ENCODE measurements around the gene SARS1.

SARS1 gene

DNA sequence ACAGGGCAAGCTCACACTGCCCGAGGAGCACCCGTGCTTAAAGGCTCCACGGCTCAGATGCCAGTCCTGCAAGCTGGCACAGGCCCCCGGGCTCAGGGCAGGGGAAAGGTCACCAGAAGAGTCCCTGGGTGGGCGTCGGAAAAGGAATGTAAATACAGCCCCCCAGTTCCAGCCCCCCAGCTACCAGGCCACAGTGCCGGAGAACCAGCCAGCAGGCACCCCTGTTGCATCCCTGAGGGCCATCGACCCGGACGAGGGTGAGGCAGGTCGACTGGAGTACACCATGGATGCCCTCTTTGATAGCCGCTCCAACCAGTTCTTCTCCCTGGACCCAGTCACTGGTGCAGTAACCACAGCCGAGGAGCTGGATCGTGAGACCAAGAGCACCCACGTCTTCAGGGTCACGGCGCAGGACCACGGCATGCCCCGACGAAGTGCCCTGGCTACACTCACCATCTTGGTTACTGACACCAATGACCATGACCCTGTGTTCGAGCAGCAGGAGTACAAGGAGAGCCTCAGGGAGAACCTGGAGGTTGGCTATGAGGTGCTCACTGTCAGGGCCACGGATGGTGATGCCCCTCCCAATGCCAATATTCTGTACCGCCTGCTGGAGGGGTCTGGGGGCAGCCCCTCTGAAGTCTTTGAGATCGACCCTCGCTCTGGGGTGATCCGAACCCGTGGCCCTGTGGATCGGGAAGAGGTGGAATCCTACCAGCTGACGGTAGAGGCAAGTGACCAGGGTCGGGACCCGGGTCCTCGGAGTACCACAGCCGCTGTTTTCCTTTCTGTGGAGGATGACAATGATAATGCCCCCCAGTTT lies 36.9 kb downstream of the SARS1 start:
- DNase-seq (ENCODE audit: low spot score), result no peak

DNA sequence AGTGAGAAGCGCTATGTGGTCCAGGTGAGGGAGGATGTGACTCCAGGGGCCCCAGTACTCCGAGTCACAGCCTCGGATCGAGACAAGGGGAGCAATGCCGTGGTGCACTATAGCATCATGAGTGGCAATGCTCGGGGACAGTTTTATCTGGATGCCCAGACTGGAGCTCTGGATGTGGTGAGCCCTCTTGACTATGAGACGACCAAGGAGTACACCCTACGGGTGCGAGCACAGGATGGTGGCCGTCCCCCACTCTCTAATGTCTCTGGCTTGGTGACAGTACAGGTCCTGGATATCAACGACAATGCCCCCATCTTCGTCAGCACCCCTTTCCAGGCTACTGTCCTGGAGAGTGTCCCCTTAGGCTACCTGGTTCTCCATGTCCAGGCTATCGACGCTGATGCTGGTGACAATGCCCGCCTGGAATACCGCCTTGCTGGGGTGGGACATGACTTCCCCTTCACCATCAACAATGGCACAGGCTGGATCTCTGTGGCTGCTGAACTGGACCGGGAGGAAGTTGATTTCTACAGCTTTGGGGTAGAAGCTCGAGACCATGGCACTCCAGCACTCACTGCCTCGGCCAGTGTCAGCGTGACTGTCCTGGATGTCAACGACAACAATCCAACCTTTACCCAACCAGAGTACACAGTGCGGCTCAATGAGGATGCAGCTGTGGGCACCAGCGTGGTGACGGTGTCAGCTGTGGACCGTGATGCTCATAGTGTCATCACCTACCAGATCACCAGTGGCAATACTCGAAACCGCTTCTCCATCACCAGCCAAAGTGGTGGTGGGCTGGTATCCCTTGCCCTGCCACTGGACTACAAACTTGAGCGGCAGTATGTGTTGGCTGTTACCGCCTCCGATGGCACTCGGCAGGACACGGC lies 37.8 kb downstream of the SARS1 start:
- no peak for DNase-seq (ENCODE audit: low spot score)

DNA sequence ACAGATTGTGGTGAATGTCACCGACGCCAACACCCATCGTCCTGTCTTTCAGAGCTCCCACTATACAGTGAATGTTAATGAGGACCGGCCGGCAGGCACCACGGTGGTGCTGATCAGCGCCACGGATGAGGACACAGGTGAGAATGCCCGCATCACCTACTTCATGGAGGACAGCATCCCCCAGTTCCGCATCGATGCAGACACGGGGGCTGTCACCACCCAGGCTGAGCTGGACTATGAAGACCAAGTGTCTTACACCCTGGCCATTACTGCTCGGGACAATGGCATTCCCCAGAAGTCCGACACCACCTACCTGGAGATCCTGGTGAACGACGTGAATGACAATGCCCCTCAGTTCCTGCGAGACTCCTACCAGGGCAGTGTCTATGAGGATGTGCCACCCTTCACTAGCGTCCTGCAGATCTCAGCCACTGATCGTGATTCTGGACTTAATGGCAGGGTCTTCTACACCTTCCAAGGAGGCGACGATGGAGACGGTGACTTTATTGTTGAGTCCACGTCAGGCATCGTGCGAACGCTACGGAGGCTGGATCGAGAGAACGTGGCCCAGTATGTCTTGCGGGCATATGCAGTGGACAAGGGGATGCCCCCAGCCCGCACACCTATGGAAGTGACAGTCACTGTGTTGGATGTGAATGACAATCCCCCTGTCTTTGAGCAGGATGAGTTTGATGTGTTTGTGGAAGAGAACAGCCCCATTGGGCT lies 38.6 kb downstream of the SARS1 start:
- DNase-seq (ENCODE audit: low spot score), result no peak

GRCh38 chr1:109252893-109253802 lies 39.4 kb downstream of the SARS1 start:
- DNase-seq (ENCODE audit: low spot score), result no peak

- DNase-seq (ENCODE audit: low spot score), result no peak
These were observed 40.3 kb downstream of the SARS1 start for GRCh38 chr1:109253803-109254620.

- DNase-seq (ENCODE audit: low spot score), result no peak
These were observed 40.9 kb downstream of the SARS1 start for GRCh38 chr1:109254621-109255096.

DNA sequence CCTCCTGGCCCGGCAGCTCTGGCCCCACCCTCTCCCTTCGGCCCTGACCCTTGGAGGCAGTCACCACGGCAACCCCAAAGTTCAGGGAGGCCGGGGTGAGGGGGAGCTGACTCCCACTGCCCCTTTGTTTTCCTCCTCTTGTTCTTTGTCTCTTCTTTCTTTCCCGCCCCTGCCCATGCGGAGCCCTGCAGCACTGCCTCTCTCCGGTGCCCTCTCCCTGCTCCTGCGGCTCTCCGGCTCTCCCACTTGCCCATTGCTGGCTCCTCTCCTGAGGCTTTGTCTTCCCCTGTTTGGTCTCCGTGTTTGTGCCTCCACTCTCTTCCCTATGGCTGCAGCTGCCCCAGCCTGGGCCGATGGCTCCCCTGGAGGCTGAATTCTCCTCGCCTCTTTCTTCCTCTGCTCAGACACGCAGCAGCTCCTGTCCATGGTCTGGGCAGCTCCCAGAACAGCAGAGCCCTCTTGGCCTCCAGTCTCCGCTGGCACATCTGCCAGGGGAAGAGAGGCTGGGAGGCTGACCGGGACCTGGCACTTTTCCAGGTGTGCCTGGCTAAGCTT lies 41.5 kb downstream of the SARS1 start:
- DNase-seq (ENCODE audit: low spot score), result no peak

GRCh38 chr1:109255678-109256077 lies 42.0 kb downstream of the SARS1 start:
- DNase-seq (ENCODE audit: low spot score), result no peak

GRCh38 chr1:109256085-109256484 lies 42.4 kb downstream of the SARS1 start:
- no peak for DNase-seq (ENCODE audit: low spot score)

DNA sequence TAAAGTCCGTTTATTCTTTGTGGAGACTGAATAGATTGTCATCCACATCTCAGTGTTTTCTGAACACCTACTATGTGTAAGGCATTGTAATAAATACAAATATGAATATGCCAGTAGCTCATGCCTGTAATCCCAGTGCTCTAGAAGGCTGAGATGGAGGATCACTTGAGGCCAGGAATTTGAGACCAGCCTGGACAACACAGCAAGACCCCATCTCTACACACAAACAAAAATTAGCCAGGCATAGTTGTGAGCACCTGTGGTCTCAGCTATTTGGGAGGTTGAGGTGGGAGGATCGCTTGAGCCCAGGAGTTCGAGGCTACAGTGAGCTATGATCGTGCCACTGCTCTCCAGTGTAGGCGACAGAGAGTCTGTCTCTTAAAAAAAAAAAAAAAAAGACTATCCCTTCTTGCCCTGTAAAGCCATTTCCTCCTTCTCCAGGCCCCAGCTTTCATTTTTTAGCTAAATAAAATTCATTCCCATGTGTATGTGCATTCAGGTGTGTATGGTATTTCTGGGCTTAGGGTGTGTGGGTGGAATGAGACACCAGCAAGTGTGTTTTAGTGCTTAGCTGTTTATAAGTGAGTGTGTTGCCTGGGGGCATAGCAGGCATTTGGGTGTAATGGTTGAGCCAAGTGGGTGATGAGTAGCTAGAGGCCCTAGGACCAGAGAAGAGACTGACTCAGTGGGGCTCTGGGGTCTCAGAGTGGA lies 43.4 kb downstream of the SARS1 start:
- DNase-seq (ENCODE audit: low spot score), result no peak

DNA sequence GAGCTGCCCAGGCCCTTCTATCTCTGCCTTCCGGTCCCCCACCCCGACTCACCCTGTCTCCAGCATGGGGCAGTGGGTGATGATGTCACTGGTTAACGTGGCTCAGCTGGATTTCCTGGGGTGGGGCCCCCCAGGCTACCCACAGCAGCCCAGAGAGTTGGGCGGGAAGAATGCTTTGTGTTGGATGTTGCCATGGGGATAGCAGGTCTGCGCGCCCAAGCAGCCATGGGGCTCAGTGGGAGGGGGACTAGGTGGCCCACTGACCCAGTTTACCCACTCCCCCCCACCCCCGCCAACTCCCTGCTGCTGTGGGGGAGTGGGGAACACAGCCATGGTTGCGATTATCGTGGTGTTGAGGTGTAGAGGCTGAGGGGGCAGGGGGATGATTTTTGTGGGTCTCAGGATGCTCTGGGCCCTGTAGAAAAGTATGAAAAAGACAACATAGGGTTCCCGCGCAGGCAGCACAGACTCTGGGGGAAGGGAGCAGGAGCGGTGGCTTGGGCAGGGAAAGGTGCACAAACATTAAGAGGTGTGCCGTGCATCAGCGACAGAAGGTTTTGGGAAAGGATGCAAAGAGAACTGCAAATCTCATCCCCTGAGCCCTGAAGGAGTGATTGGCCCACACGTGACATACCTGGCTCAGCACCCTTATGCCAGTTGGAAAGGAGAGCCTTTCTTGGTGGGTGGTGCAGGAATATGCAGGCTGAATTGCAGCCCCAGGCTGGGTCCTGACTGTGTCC lies 44.1 kb downstream of the SARS1 start:
- no peak for DNase-seq (ENCODE audit: low spot score)

DNA sequence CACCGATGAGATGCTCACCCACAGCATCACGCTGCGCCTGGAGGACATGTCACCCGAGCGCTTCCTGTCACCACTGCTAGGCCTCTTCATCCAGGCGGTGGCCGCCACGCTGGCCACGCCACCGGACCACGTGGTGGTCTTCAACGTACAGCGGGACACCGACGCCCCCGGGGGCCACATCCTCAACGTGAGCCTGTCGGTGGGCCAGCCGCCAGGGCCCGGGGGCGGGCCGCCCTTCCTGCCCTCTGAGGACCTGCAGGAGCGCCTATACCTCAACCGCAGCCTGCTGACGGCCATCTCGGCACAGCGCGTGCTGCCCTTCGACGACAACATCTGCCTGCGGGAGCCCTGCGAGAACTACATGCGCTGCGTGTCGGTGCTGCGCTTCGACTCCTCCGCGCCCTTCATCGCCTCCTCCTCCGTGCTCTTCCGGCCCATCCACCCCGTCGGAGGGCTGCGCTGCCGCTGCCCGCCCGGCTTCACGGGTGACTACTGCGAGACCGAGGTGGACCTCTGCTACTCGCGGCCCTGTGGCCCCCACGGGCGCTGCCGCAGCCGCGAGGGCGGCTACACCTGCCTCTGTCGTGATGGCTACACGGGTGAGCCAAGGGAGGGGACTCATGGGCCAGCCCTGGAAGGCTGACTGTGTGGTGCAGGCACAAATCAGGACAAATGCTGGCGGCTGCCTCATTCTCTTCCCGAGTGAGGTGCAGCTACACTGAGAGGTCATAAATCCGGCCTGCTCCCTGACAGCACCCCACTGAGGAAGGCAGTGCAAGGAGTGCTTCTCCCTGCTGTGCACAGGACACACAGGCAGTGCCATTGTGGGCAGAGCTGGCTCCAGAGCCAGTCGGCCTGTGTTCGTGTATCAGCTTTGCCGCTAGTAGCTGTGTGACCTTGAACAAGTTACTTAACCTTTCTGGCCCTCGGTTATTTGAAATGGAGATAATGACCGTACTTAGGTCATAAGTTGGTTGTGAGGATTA lies 45.1 kb downstream of the SARS1 start:
- no peak for DNase-seq (ENCODE audit: low spot score)

GRCh38 chr1:109259674-109260557 lies 46.2 kb downstream of the SARS1 start:
- no peak for DNase-seq (ENCODE audit: low spot score)

DNA sequence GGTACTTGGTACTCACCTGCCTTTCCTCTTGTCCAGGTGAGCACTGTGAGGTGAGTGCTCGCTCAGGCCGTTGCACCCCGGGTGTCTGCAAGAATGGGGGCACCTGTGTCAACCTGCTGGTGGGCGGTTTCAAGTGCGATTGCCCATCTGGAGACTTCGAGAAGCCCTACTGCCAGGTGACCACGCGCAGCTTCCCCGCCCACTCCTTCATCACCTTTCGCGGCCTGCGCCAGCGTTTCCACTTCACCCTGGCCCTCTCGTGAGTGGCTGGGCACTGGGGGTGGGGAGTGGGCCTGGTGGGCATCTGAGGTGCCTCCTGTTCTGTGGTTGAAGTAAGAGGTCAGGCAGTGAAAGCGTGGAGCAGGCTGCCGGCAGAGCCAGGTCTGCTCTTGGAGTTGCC lies 47.3 kb downstream of the SARS1 start:
- DNase-seq (ENCODE audit: low spot score), result no peak

DNA sequence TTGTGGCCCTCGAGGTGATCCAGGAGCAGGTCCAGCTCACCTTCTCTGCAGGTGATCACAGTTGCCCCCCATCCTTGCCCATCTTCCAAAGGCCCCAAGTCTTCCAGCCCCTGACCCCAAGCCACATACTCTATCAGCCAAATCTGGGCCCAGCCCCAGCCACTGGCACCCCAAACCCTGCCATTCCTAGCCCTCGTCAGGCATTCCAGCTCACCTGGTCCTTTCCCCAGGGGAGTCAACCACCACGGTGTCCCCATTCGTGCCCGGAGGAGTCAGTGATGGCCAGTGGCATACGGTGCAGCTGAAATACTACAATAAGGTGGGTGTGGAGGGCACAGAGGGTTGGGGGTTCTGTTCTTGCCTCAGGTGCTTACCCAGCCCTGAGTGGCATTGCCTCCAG lies 47.9 kb downstream of the SARS1 start:
- no peak for DNase-seq (ENCODE audit: low spot score)

Data from SW480 (cell line).